Measurements from ENCODE around the gene SLC25A33. TPM values are rescaled to one million over a fixed set of nuclear protein-coding genes. Genes with fewer than 3 reads are reported as not detected.

SLC25A33 gene
- total RNA-seq, 5 donors from 2014 or later (not counting 1 experiment from before 2014, with no cell fraction given) = 2.8 to 6.2 (median 4.4) TPM

DNA sequence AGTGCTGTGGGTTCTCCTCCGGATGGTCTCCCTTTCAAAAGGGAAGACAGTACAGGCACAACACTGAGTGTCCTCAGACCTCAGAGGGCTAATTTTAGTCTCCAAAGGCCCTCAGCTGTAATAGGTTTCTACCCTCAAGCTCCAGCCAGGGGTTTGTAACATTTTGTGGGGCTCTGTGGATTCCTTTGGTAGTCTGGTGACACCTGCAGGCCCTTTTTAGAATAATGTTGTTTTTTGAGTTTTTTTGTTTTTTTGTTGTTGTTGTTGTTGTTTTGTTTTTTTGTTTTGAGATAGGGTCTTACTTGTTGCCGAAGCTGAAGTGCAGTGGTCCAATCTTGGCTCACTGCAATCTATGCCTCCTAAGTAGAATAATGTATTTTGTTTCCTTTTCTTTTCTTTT is 34.5 kb downstream of the SLC25A33 start:
- ChIA-PET POLR2A (no interaction called here), CTCF (interaction anchor here (0.5 to 1.7 kb wide), 3 partner anchors 11 to 78 kb away, joined by 3 to 10 read pairs (median 5); no protein-coding TSS in a partner anchor)
- DNase-seq (peak in 1 of 35 experiments; percentile 40), ATAC-seq (replicated peaks in 1 of 4) (peak in 1 of 4 experiments; percentile 46)
- 100% methylated on average over 1 of the region's 2 CpGs for WGBS (ENCODE audit: insufficient coverage)
- no peaks in the 10 kb centered on the region for H3K9me3 ChIP-seq
- Mint-ChIP-seq H3K27ac (no peak overlapping the region), H3K4me3 (no peak overlapping the region), H3K36me3 (peaks cover 23% of the 10 kb centered on the region), H3K4me1 (no peaks in the 10 kb centered on the region), H3K9me3 (no peaks in the 10 kb centered on the region), H3K27me3 (no peaks in the 10 kb centered on the region)
- H3K27ac ChIP-seq (ENCODE audit: low read length) = no peak overlapping the region
- H3K36me3 ChIP-seq (ENCODE audit: control insufficient read depth in 2 of 2, extremely low read depth in 1 of 2, insufficient read depth in 1 of 2, low read length in 1 of 2) = peaks cover 4 to 15% of the 10 kb centered on the region in 2 donors
- H3K4me1 ChIP-seq (ENCODE audit: control insufficient read depth in 1 of 2, extremely low read depth in 1 of 2, insufficient read depth in 2 of 2, low read length in 2 of 2) = no peaks in the 10 kb centered on the region
- no peak overlapping the region for H3K4me3 ChIP-seq (ENCODE audit: control insufficient read depth in 1 of 2, extremely low read depth in 1 of 2, low read length in 1 of 2)
- H3K27me3 ChIP-seq (replicated peaks in 1 of 2; ENCODE audit: control insufficient read depth in 2 of 2, extremely low read depth in 1 of 2, insufficient read depth in 2 of 2, low read length in 1 of 2) = no peaks in the 10 kb centered on the region

DNA sequence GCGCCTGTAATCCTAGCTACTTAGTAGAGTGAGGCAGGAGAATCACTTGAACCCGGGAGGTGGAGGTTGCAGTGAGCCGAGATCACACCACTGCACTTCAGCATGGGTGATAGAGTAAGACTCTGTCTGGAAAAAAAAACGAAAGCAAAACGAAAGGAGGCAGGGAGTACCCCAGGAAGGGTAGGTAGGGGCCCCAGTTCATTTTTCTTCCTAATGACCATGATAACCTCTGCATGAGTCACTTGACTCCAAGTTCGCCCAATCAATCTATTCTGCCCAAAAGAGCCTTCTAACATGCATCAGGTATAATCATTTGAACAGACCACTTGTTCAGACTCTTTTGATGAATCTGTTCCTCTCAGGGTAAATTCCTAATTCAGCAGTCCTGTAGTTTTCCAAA is 36.2 kb downstream of the SLC25A33 start:
- H3K9me3 ChIP-seq = no peaks in the 10 kb centered on the region
- H3K36me3 ChIP-seq (ENCODE audit: control insufficient read depth in 2 of 2, extremely low read depth in 1 of 2, insufficient read depth in 1 of 2, low read length in 1 of 2) = peaks cover 4 to 19% of the 10 kb centered on the region in 2 donors
- ChIA-PET CTCF (interaction anchor here in 1 of 2 donors (0.6 to 0.7 kb wide), 2 partner anchors 13 to 1435 kb away, joined by 6 to 7 read pairs; partner anchors contain the start of gene TMEM201), POLR2A (no interaction called here)
- H3K36me3 Mint-ChIP-seq = peaks cover 18% of the 10 kb centered on the region
- no peaks in the 10 kb centered on the region for H3K4me1 ChIP-seq (ENCODE audit: control insufficient read depth in 1 of 2, extremely low read depth in 1 of 2, insufficient read depth in 2 of 2, low read length in 2 of 2)
- WGBS (ENCODE audit: insufficient coverage) = 100% methylated on average over 1 of the region's 6 CpGs
- no peak overlapping the region for H3K27ac ChIP-seq (ENCODE audit: low read length)
- H3K4me3 ChIP-seq (ENCODE audit: control insufficient read depth in 1 of 2, extremely low read depth in 1 of 2, low read length in 1 of 2) = no peak overlapping the region
- H3K27ac Mint-ChIP-seq = no peak overlapping the region
- DNase-seq (no peak), ATAC-seq (replicated peaks in 1 of 4) (no peak)
- no peaks in the 10 kb centered on the region for H3K27me3 Mint-ChIP-seq
- no peaks in the 10 kb centered on the region for H3K4me1 Mint-ChIP-seq
- H3K4me3 Mint-ChIP-seq = no peak overlapping the region
- no peaks in the 10 kb centered on the region for H3K27me3 ChIP-seq (replicated peaks in 1 of 2; ENCODE audit: control insufficient read depth in 2 of 2, extremely low read depth in 1 of 2, insufficient read depth in 2 of 2, low read length in 1 of 2)
- H3K9me3 Mint-ChIP-seq = no peaks in the 10 kb centered on the region

DNA sequence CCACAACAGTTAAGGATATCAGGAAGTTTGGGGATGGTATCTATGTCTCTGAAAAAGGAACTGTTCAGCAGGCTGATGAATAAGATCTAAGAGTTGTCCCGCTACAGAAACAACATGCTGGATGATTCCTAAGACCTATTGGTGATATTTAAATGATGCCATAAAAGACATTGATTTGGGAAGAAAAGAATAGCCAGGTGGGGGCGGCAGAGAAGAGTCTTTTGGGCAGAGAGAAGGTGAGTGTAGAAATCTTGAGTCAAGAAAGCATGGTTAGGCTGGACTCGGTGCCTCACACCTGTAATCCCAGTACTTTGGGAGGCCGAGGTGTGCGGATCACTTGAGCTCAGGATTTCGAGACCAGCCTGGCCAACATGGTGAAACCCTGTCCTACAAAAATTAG is 37.6 kb downstream of the SLC25A33 start:
- ChIA-PET CTCF (no interaction called here), POLR2A (no interaction called here)
- H3K36me3 ChIP-seq (ENCODE audit: control insufficient read depth in 2 of 2, extremely low read depth in 1 of 2, insufficient read depth in 1 of 2, low read length in 1 of 2) = peaks cover 4 to 16% of the 10 kb centered on the region in 2 donors
- Mint-ChIP-seq H3K27ac (no peak overlapping the region), H3K9me3 (no peaks in the 10 kb centered on the region), H3K36me3 (peaks cover 19% of the 10 kb centered on the region), H3K4me1 (no peaks in the 10 kb centered on the region), H3K4me3 (no peak overlapping the region), H3K27me3 (no peaks in the 10 kb centered on the region)
- no peaks in the 10 kb centered on the region for H3K4me1 ChIP-seq (ENCODE audit: control insufficient read depth in 1 of 2, extremely low read depth in 1 of 2, insufficient read depth in 2 of 2, low read length in 2 of 2)
- H3K9me3 ChIP-seq = no peaks in the 10 kb centered on the region
- 85% methylated on average over 6 of the region's 6 CpGs for WGBS (ENCODE audit: insufficient coverage)
- H3K27ac ChIP-seq (ENCODE audit: low read length) = no peak overlapping the region
- ATAC-seq (replicated peaks in 1 of 4) (no peak), DNase-seq (no peak)
- no peaks in the 10 kb centered on the region for H3K27me3 ChIP-seq (replicated peaks in 1 of 2; ENCODE audit: control insufficient read depth in 2 of 2, extremely low read depth in 1 of 2, insufficient read depth in 2 of 2, low read length in 1 of 2)
- no peak overlapping the region for H3K4me3 ChIP-seq (ENCODE audit: control insufficient read depth in 1 of 2, extremely low read depth in 1 of 2, low read length in 1 of 2)

DNA sequence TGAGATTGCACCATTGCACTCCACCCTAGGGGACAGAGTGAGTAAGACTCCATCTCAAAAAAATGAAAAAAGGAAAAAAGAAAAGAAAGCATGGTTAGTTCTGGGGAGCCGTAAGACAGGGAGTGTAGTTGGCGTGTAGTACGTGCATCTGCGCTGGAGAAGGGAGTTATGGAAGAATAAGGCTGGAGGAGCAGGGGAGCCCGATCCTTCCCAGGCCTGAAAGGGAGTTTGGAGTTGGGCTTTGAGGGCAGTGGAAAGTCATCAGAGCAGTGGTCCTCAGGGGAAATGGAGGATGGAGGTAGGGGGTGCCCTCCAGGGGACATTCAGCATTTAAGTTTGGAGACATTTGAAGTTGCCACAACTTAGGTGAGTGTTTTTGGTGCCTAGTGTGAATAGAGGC is 38.2 kb downstream of the SLC25A33 start:
- POLR2A ChIA-PET = no interaction called here
- peaks cover 4 to 16% of the 10 kb centered on the region in 2 donors for H3K36me3 ChIP-seq (ENCODE audit: control insufficient read depth in 2 of 2, extremely low read depth in 1 of 2, insufficient read depth in 1 of 2, low read length in 1 of 2)
- DNase-seq = no peak
- no peak overlapping the region for H3K4me3 ChIP-seq (ENCODE audit: control insufficient read depth in 1 of 2, extremely low read depth in 1 of 2, low read length in 1 of 2)
- no peaks in the 10 kb centered on the region for H3K27me3 ChIP-seq (replicated peaks in 1 of 2; ENCODE audit: control insufficient read depth in 2 of 2, extremely low read depth in 1 of 2, insufficient read depth in 2 of 2, low read length in 1 of 2)
- no peak overlapping the region for H3K27ac ChIP-seq (ENCODE audit: low read length)
- no peaks in the 10 kb centered on the region for H3K27me3 Mint-ChIP-seq
- WGBS (ENCODE audit: insufficient coverage) = 98% methylated on average over 5 of the region's 5 CpGs
- no peak overlapping the region for H3K27ac Mint-ChIP-seq
- no peak for ATAC-seq (replicated peaks in 1 of 4)
- no peaks in the 10 kb centered on the region for H3K9me3 Mint-ChIP-seq
- H3K4me1 Mint-ChIP-seq = no peaks in the 10 kb centered on the region
- H3K4me3 Mint-ChIP-seq = no peak overlapping the region
- CTCF ChIA-PET = no interaction called here
- peaks cover 23% of the 10 kb centered on the region for H3K36me3 Mint-ChIP-seq
- no peaks in the 10 kb centered on the region for H3K9me3 ChIP-seq
- H3K4me1 ChIP-seq (ENCODE audit: control insufficient read depth in 1 of 2, extremely low read depth in 1 of 2, insufficient read depth in 2 of 2, low read length in 2 of 2) = no peaks in the 10 kb centered on the region

DNA sequence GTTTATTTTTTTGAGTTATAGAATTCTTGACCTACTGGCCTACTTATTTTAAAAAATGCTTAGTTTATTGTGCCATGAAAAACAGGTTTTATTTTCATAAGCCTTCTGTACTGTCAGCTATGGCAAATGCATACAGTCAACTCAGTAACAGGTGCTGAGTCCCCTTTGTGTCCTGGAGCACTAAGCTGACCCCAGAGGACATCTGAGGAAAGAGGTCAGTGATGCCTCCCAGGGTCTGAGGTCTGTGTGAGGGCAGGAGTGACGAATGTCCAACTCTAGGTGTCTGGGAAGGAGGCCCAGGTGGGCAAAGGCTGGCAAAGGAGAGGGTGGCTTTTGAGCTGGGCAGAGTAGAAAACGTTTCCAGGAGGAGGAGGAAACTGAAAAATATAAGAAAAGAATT is 41.7 kb downstream of the SLC25A33 start:
- Mint-ChIP-seq H3K4me1 (no peaks in the 10 kb centered on the region), H3K9me3 (no peaks in the 10 kb centered on the region), H3K27ac (no peak overlapping the region), H3K27me3 (no peaks in the 10 kb centered on the region), H3K36me3 (peaks cover 23% of the 10 kb centered on the region), H3K4me3 (no peak overlapping the region)
- ATAC-seq (replicated peaks in 1 of 4) (no peak), DNase-seq (no peak)
- Histone ChIP-seq H3K4me3 (ENCODE audit: control insufficient read depth in 1 of 2, extremely low read depth in 1 of 2, low read length in 1 of 2) (no peak overlapping the region), H3K9me3 (no peaks in the 10 kb centered on the region), H3K27me3 (replicated peaks in 1 of 2; ENCODE audit: control insufficient read depth in 2 of 2, extremely low read depth in 1 of 2, insufficient read depth in 2 of 2, low read length in 1 of 2) (no peaks in the 10 kb centered on the region), H3K36me3 (ENCODE audit: control insufficient read depth in 2 of 2, extremely low read depth in 1 of 2, insufficient read depth in 1 of 2, low read length in 1 of 2) (peaks cover 7 to 13% of the 10 kb centered on the region in 2 donors), H3K4me1 (ENCODE audit: control insufficient read depth in 1 of 2, extremely low read depth in 1 of 2, insufficient read depth in 2 of 2, low read length in 2 of 2) (no peaks in the 10 kb centered on the region), H3K27ac (ENCODE audit: low read length) (no peak overlapping the region)
- POLR2A ChIA-PET = interaction anchor here in 1 of 2 donors (0.8 kb wide), 1 partner anchor 15 kb away, joined by 3 read pairs; no protein-coding TSS in a partner anchor
- WGBS (ENCODE audit: insufficient coverage) = 100% methylated on average over 1 of the region's 2 CpGs
- CTCF ChIA-PET = no interaction called here

DNA sequence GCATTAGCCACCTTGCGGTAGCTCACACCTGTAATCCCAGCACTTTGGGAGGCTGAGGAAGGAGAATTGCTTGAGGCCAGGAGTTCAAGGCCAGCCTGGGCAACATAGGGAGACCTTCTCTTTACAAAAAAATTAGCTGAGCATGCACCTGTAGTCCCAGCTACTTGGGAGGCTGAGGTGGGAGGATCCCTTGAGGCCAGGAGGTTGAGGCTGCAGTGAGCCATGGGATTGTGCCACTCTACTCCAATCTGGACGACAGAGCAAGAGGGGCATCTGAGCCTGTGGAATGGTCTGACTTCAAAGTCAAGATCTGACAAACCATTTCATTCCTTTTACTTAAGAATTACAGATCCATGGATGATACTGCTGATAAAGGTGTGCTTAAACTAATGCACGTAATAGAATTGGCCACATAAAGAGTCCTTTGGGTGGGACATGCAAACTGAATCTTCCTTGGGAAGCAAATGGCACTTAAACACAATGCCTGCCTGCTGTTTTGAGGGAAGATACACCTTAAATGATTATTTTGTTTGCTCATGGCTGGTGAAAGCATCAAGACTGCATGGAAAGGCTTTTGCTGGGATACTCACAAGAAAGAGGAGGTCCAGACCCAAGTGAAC is 47.0 kb downstream of the SLC25A33 start:
- H3K27me3 Mint-ChIP-seq = no peaks in the 10 kb centered on the region
- WGBS (ENCODE audit: insufficient coverage) = 100% methylated on average over 1 of the region's 3 CpGs
- ChIA-PET POLR2A (interaction anchor here in 1 of 2 donors (0.6 kb wide), 1 partner anchor 118 kb away, joined by 3 read pairs; no protein-coding TSS in a partner anchor), CTCF (no interaction called here)
- no peak overlapping the region for H3K4me3 Mint-ChIP-seq
- Histone ChIP-seq H3K4me3 (ENCODE audit: control insufficient read depth in 1 of 2, extremely low read depth in 1 of 2, low read length in 1 of 2) (no peak overlapping the region), H3K27me3 (replicated peaks in 1 of 2; ENCODE audit: control insufficient read depth in 2 of 2, extremely low read depth in 1 of 2, insufficient read depth in 2 of 2, low read length in 1 of 2) (no peaks in the 10 kb centered on the region), H3K4me1 (ENCODE audit: control insufficient read depth in 1 of 2, extremely low read depth in 1 of 2, insufficient read depth in 2 of 2, low read length in 2 of 2) (peaks cover 6 to 19% of the 10 kb centered on the region in 2 experiments), H3K27ac (ENCODE audit: low read length) (no peak overlapping the region), H3K9me3 (no peaks in the 10 kb centered on the region), H3K36me3 (ENCODE audit: control insufficient read depth in 2 of 2, extremely low read depth in 1 of 2, insufficient read depth in 1 of 2, low read length in 1 of 2) (peaks cover 0 to 3% of the 10 kb centered on the region in 2 donors)
- no peaks in the 10 kb centered on the region for H3K9me3 Mint-ChIP-seq
- H3K27ac Mint-ChIP-seq = no peak overlapping the region
- H3K4me1 Mint-ChIP-seq = peaks cover 14 to 20% (median 19%) of the 10 kb centered on the region in 3 donors
- H3K36me3 Mint-ChIP-seq = peaks cover 8% of the 10 kb centered on the region
- no peak for ATAC-seq (replicated peaks in 1 of 4)
- DNase-seq = no peak

Data from T-cell (primary cell).